Muscle layer of colon (tissue), 2 donors: ENCODE data around the gene EPAS1.

Source experiments
- H3K27ac ChIP-seq: one replicate; pipeline ENCODE4 v1.7.0; 2013; ENCODE audit warnings: low read depth, mild to moderate bottlenecking, low read length, moderate library complexity
- H3K27me3 ChIP-seq, 2 donors: one replicate each; pipeline ENCODE4 v1.7.0; 2013; ENCODE audit warnings: low read length in 2 of 2, mild to moderate bottlenecking in 2 of 2; ENCODE audit not compliant: insufficient read depth in 2 of 2, control insufficient read depth in 1 of 2
- H3K36me3 ChIP-seq: one replicate; pipeline ENCODE4 v1.7.0; 2013; ENCODE audit warnings: mild to moderate bottlenecking, low read length; ENCODE audit not compliant: insufficient read depth
- H3K4me1 ChIP-seq: one replicate; pipeline ENCODE4 v1.7.0; 2013; ENCODE audit warnings: mild to moderate bottlenecking, low read length; ENCODE audit not compliant: insufficient read depth
- H3K4me3 ChIP-seq, 2 donors: one replicate each; pipeline ENCODE4 v1.7.0; 2013; ENCODE audit warnings: low read length in 2 of 2, low read depth in 1 of 2, mild to moderate bottlenecking in 1 of 2, moderate library complexity in 1 of 2
- H3K9ac ChIP-seq: one replicate; pipeline ENCODE4 v1.7.0; 2013; ENCODE audit warnings: low read length
- H3K9me3 ChIP-seq: one replicate; pipeline ENCODE4 v1.7.0; 2013; ENCODE audit warnings: mild to moderate bottlenecking, low read length
- donor health status: abdominal sarcoma.
- donor health status: Adenocarcinoma of cecum.

The EPAS1 gene

GRCh38 chr2:46349115-46349547, 51.9 kb downstream of the EPAS1 start:
- no peaks in the 10 kb centered on the region for H3K36me3 ChIP-seq
- no peak overlapping the region for H3K4me3 ChIP-seq
- H3K27me3 ChIP-seq = no peaks in the 10 kb centered on the region
- no peaks in the 10 kb centered on the region for H3K4me1 ChIP-seq
- no peak overlapping the region for H3K27ac ChIP-seq
- no peaks in the 10 kb centered on the region for H3K9me3 ChIP-seq
- H3K9ac ChIP-seq = no peak overlapping the region

GRCh38 chr2:46350029-46350689, 53.0 kb downstream of the EPAS1 start:
- no peak overlapping the region for H3K27ac ChIP-seq
- no peaks in the 10 kb centered on the region for H3K9me3 ChIP-seq
- H3K4me1 ChIP-seq = no peaks in the 10 kb centered on the region
- H3K36me3 ChIP-seq = no peaks in the 10 kb centered on the region
- no peaks in the 10 kb centered on the region for H3K27me3 ChIP-seq
- no peak overlapping the region for H3K4me3 ChIP-seq
- H3K9ac ChIP-seq = no peak overlapping the region

- H3K36me3 ChIP-seq = no peaks in the 10 kb centered on the region
- H3K27ac ChIP-seq = no peak overlapping the region
- H3K9ac ChIP-seq = no peak overlapping the region
- no peak overlapping the region for H3K4me3 ChIP-seq
- no peaks in the 10 kb centered on the region for H3K9me3 ChIP-seq
- no peaks in the 10 kb centered on the region for H3K27me3 ChIP-seq
- H3K4me1 ChIP-seq = no peaks in the 10 kb centered on the region
These were observed 54.0 kb downstream of the EPAS1 start for GRCh38 chr2:46351098-46351749.

GRCh38 chr2:46351750-46352138, 54.5 kb downstream of the EPAS1 start:
- no peaks in the 10 kb centered on the region for H3K4me1 ChIP-seq
- H3K9ac ChIP-seq = no peak overlapping the region
- H3K27me3 ChIP-seq = no peaks in the 10 kb centered on the region
- H3K4me3 ChIP-seq = no peak overlapping the region
- no peak overlapping the region for H3K27ac ChIP-seq
- H3K36me3 ChIP-seq = peaks cover under 1% of the 10 kb centered on the region
- no peaks in the 10 kb centered on the region for H3K9me3 ChIP-seq

GRCh38 chr2:46352621-46353020, 55.4 kb downstream of the EPAS1 start:
- Histone ChIP-seq H3K4me3 (no peak overlapping the region), H3K36me3 (peaks cover 7% of the 10 kb centered on the region), H3K9ac (no peak overlapping the region), H3K27ac (no peak overlapping the region), H3K9me3 (no peaks in the 10 kb centered on the region), H3K4me1 (no peaks in the 10 kb centered on the region), H3K27me3 (no peaks in the 10 kb centered on the region)

- H3K27ac ChIP-seq = no peak overlapping the region
- H3K4me1 ChIP-seq = no peaks in the 10 kb centered on the region
- H3K9ac ChIP-seq = no peak overlapping the region
- H3K36me3 ChIP-seq = peaks cover 7% of the 10 kb centered on the region
- H3K4me3 ChIP-seq = no peak overlapping the region
- no peaks in the 10 kb centered on the region for H3K9me3 ChIP-seq
- no peaks in the 10 kb centered on the region for H3K27me3 ChIP-seq
These were observed 56.3 kb downstream of the EPAS1 start for GRCh38 chr2:46353509-46353908.

- H3K27me3 ChIP-seq = no peaks in the 10 kb centered on the region
- no peak overlapping the region for H3K4me3 ChIP-seq
- H3K9ac ChIP-seq = no peak overlapping the region
- no peak overlapping the region for H3K27ac ChIP-seq
- no peaks in the 10 kb centered on the region for H3K9me3 ChIP-seq
- H3K36me3 ChIP-seq = peaks cover 7% of the 10 kb centered on the region
- no peaks in the 10 kb centered on the region for H3K4me1 ChIP-seq
These were observed 58.5 kb downstream of the EPAS1 start for GRCh38 chr2:46355756-46356155.

GRCh38 chr2:46356991-46357390, 59.8 kb downstream of the EPAS1 start:
- H3K27me3 ChIP-seq = no peaks in the 10 kb centered on the region
- no peaks in the 10 kb centered on the region for H3K9me3 ChIP-seq
- no peak overlapping the region for H3K4me3 ChIP-seq
- H3K9ac ChIP-seq = no peak overlapping the region
- no peaks in the 10 kb centered on the region for H3K4me1 ChIP-seq
- no peak overlapping the region for H3K27ac ChIP-seq
- peaks cover 7% of the 10 kb centered on the region for H3K36me3 ChIP-seq

GRCh38 chr2:46358713-46359112, 61.5 kb downstream of the EPAS1 start:
- Histone ChIP-seq H3K4me3 (no peak overlapping the region), H3K36me3 (peaks cover 7% of the 10 kb centered on the region)

GRCh38 chr2:46360303-46360702, 63.1 kb downstream of the EPAS1 start:
- no peaks in the 10 kb centered on the region for H3K27me3 ChIP-seq
- H3K9ac ChIP-seq = no peak overlapping the region
- no peak overlapping the region for H3K4me3 ChIP-seq
- peaks cover 7% of the 10 kb centered on the region for H3K36me3 ChIP-seq
- H3K9me3 ChIP-seq = no peaks in the 10 kb centered on the region
- H3K27ac ChIP-seq = no peak overlapping the region
- H3K4me1 ChIP-seq = no peaks in the 10 kb centered on the region

More at GRCh38 chr2:46358713-46359112, 61.5 kb downstream of the EPAS1 start:
- Histone ChIP-seq H3K9me3 (no peaks in the 10 kb centered on the region), H3K27ac (no peak overlapping the region), H3K27me3 (no peaks in the 10 kb centered on the region), H3K4me1 (no peaks in the 10 kb centered on the region), H3K9ac (no peak overlapping the region)

GRCh38 chr2:46361920-46362666, 64.9 kb downstream of the EPAS1 start:
- no peak overlapping the region for H3K4me3 ChIP-seq
- no peaks in the 10 kb centered on the region for H3K4me1 ChIP-seq
- H3K27ac ChIP-seq = no peak overlapping the region
- peaks cover 2% of the 10 kb centered on the region for H3K36me3 ChIP-seq
- no peak overlapping the region for H3K9ac ChIP-seq
- no peaks in the 10 kb centered on the region for H3K27me3 ChIP-seq
- no peaks in the 10 kb centered on the region for H3K9me3 ChIP-seq
